Neural crest cell (in vitro differentiated cells): ENCODE results near the gene ZBTB47. TPM values are rescaled to one million over a fixed set of nuclear protein-coding genes. Genes with fewer than 3 reads are reported as not detected.

Experiments
- DNase-seq: peaks from one replicate; pipeline ENCODE4 v3.0.0; 2021; ENCODE audit warnings: low read depth, mixed read lengths, low spot score
- H3K27ac Mint-ChIP-seq: one replicate; pipeline ENCODE4 v1.8.0; 2021; ENCODE audit warnings: mild to moderate bottlenecking, mixed read lengths; ENCODE audit not compliant: unreplicated experiment
- H3K27me3 Mint-ChIP-seq: 2 replicates; pipeline ENCODE4 v1.8.0; 2021; ENCODE audit warnings: low read depth, mild to moderate bottlenecking, mixed read lengths
- H3K36me3 Mint-ChIP-seq: 2 replicates; pipeline ENCODE4 v1.8.0; 2021; ENCODE audit warnings: low read depth, mild to moderate bottlenecking, mixed read lengths
- H3K4me1 Mint-ChIP-seq: 2 replicates; pipeline ENCODE4 v1.8.0; 2021; ENCODE audit warnings: mixed read lengths
- H3K4me3 Mint-ChIP-seq: one replicate; pipeline ENCODE4 v1.8.0; 2021; ENCODE audit warnings: mild to moderate bottlenecking, mixed read lengths
- H3K9me3 Mint-ChIP-seq: 2 replicates; pipeline ENCODE4 v1.8.0; 2021; ENCODE audit warnings: mixed read lengths
- long read RNA-seq: library from polyadenylated mRNA; unstranded; transcript quantifications from one replicate; pipeline ENCODE4 v2.0.0, GENCODE V29; 2020
- total RNA-seq: library from RNA; stranded (reverse); gene quantifications from 2 replicates; pipeline ENCODE4 v1.2.1, GENCODE V29; 2021
- TF ChIP-seq, protein P1 (sequence below): fragments of 200-600 bp; sonication (generic); conservative IDR thresholded peaks from 2 replicates; pipeline ENCODE4 v1.5.0; 2021; ENCODE audit warnings: antibody characterized with exemption, mild to moderate bottlenecking

The ZBTB47 gene
- total RNA-seq: 6.6 and 7.3 TPM in 2 replicates
- long read RNA-seq: 0 reads

DNA sequence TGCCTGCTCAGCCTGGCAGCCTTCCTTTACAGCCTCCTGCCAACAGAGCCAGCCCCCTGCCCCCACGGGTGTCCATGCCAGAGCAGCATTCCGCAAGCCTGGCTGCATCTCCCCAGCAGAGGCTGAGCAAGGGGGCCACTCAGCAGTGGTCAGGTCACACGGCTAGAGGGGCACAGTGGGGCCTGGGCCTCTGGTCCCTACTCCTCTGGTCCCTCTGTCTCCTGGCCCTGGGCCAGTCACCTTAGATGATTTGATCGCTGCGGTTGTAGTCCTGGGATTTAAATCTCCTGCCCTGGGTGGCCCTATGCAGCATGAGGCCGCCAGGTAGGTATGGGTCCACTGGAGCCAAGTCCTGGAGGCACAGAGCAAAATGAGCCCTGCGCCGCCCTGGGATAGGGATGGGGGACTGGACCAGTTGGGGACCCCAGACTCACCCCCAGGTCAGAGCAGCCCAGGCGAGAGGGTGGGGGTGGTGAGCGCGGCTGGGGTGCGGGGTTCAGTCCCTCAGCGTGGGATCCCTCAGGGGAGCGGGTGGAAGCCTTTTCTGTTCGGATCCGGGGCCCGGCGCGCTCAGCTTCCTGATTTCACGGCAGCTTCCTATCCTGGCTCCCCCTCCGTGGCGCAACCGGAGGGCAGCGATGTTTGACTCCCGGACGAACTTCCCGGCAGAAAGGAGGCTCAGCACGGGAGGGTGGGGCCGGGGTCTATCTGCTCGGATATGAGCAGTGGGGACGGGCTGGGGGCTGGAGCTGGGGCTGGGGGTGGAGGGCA is at the start of gene ZBTB47:
ZBTB47 (plus strand) TSS at position 138 of the 771 bp plus-strand sequence. CDS start 4,659 bp downstream, outside the sequence.
- Mint-ChIP-seq H3K4me3 (peak within 1 kb of the TSS; percentile 89), H3K9me3 (no peaks in the 10 kb centered on the region), H3K4me1 (peaks cover 20% of the 10 kb centered on the region), H3K36me3 (peaks cover 7% of the 10 kb centered on the region), H3K27ac (no peak within 1 kb of the TSS), H3K27me3 (no peaks in the 10 kb centered on the region)
- DNase-seq: no peak
- TF ChIP-seq, protein P1, sequence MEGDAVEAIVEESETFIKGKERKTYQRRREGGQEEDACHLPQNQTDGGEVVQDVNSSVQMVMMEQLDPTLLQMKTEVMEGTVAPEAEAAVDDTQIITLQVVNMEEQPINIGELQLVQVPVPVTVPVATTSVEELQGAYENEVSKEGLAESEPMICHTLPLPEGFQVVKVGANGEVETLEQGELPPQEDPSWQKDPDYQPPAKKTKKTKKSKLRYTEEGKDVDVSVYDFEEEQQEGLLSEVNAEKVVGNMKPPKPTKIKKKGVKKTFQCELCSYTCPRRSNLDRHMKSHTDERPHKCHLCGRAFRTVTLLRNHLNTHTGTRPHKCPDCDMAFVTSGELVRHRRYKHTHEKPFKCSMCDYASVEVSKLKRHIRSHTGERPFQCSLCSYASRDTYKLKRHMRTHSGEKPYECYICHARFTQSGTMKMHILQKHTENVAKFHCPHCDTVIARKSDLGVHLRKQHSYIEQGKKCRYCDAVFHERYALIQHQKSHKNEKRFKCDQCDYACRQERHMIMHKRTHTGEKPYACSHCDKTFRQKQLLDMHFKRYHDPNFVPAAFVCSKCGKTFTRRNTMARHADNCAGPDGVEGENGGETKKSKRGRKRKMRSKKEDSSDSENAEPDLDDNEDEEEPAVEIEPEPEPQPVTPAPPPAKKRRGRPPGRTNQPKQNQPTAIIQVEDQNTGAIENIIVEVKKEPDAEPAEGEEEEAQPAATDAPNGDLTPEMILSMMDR: no peak

DNA sequence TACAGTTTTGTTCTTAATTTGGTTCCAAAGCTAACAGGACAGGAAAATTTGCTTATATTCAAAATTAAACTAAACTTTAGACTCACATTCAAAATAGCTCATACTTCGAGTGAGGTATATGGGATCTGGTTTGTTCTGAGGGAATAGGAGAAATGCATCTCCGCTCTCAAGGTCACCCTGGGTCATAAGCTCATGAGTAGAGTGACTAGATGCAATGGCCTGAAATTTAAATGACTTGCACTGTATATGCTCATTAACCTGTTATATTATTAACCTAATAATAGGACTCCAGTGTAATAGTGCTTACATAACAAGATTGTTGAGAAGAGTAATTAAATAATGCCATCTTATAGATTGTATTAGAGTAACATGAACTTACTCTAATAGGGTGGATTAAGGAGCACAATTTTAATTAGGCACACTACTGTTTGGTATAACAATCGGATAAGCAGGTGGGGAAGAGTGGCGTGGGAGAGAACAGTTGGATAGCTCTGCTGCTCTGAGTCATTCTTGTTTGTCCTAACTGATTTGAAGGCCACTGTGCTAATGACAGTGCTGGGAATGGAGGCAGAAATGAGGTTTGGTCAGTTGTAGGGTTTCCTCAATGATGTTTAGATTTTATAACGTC is 47.8 kb upstream of the ZBTB47 start:
- peaks cover 6% of the 10 kb centered on the region for H3K9me3 Mint-ChIP-seq
- H3K4me3 Mint-ChIP-seq: no peak overlapping the region
- DNase-seq: no peak
- no peak overlapping the region for H3K27ac Mint-ChIP-seq
- H3K4me1 Mint-ChIP-seq: peaks cover 45% of the 10 kb centered on the region
- TF ChIP-seq, protein P1: no peak
- peaks cover 17% of the 10 kb centered on the region for H3K36me3 Mint-ChIP-seq
- no peaks in the 10 kb centered on the region for H3K27me3 Mint-ChIP-seq

DNA sequence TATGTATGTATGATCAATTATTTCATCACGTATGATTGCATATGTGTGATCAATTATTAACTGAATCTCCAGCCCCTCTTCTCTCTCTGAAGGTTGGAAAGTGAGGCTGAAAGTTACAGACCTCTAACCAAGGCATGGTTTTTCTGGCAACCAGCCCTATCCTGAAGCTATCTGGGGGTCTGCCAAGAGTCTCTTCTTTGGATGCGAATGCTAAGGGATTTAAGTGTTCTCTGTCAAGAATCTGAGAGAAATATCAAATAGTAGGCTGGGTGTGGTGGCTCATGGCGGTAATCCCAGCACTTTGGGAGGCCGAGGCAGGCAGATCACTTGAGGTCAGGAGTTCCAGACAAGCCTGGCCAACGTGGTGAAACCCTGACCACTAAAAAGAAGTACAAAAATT is 44.9 kb upstream of the ZBTB47 start:
- Mint-ChIP-seq H3K27me3 (no peaks in the 10 kb centered on the region), H3K4me3 (no peak overlapping the region), H3K36me3 (peaks cover 9% of the 10 kb centered on the region), H3K4me1 (peaks cover 49% of the 10 kb centered on the region), H3K27ac (no peak overlapping the region), H3K9me3 (peaks cover 6% of the 10 kb centered on the region)
- TF ChIP-seq, protein P1: no peak
- DNase-seq: no peak

DNA sequence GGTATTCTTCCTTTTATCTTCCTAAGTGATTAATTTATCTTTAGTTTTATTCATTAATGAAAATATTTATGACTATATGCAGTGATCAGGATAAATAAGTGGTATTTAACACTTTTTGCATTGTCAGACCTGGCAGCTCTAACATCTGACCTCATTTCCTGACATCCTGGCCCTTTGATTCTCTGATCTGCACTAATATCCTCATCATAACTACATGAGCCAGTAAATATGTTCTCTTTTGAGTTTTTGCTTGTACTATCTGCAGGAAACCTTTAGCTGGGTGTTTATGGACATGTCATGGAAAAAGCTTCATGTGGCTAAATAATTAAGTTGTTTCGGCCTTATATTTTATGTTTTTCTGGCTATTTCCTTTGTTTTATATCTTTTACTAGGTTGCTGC is 42.5 kb upstream of the ZBTB47 start:
- Mint-ChIP-seq H3K4me1 (peaks cover 35% of the 10 kb centered on the region), H3K27me3 (no peaks in the 10 kb centered on the region), H3K27ac (no peak overlapping the region)

DNA sequence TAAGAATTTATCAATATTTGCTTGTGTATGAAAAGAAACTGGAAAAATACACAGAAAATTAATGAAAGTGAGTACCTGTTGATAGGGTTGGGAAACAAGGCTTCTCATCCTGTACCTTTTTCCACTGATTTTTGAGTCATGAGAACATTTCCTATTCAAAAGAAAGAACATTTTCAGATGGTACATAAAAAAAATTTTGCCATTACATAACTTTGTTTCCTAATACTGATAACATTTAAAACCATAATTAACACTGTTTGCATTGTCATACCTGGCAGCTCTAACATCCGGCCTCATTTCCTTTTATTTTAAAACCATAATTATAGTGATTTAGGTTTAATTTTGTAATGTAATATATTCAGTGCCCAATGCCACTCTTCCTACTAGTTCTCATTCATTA is 41.3 kb upstream of the ZBTB47 start:
- TF ChIP-seq, protein P1: no peak
- Mint-ChIP-seq H3K36me3 (no peaks in the 10 kb centered on the region), H3K9me3 (no peaks in the 10 kb centered on the region), H3K4me1 (peaks cover 31% of the 10 kb centered on the region), H3K4me3 (no peak overlapping the region), H3K27me3 (no peaks in the 10 kb centered on the region), H3K27ac (no peak overlapping the region)
- no peak for DNase-seq

More for the DNA sequence above, 42.5 kb upstream of the ZBTB47 start:
- TF ChIP-seq, protein P1: no peak
- no peaks in the 10 kb centered on the region for H3K36me3 Mint-ChIP-seq
- H3K9me3 Mint-ChIP-seq: no peaks in the 10 kb centered on the region
- H3K4me3 Mint-ChIP-seq: no peak overlapping the region
- DNase-seq: no peak
